ENCODE measurements around the gene OOSP4B. TPM values are rescaled to one million over a fixed set of nuclear protein-coding genes. Genes with fewer than 3 reads are reported as not detected.
"Not testable (repeated sequence)": the region's sequence is repeated elsewhere in the genome, so short reads cannot be mapped to it uniquely, and the experiment has no call there.

The OOSP4B gene
- total RNA-seq, 1 donor from 2014 or later = not detected

GRCh38 chr11:60069450-60069849 lies 52.5 kb downstream of the OOSP4B start:
- Histone ChIP-seq H3K4me1 (no peaks in the 10 kb centered on the region), H3K27me3 (no peaks in the 10 kb centered on the region), H3K36me3 (no peaks in the 10 kb centered on the region), H3K27ac (no peak overlapping the region), H3K9me3 (no peaks in the 10 kb centered on the region), H3K4me3 (no peak overlapping the region)
- intact Hi-C loops (cut with DNase I) = no loop called here
- no peak for TF ChIP-seq CTCF (IDR thresholded peaks at IDR 0.05)
- DNase-seq (no peak), ATAC-seq (no peak)

- intact Hi-C loops (cut with DNase I); H3K4me1 ChIP-seq; H3K9me3 ChIP-seq; ATAC-seq; H3K4me3 ChIP-seq; H3K27ac ChIP-seq; DNase-seq; H3K36me3 ChIP-seq; H3K27me3 ChIP-seq: not testable (repeated sequence)
These were observed 54.7 kb downstream of the OOSP4B start for GRCh38 chr11:60071644-60072043.

- intact Hi-C loops (cut with DNase I) = no loop called here
- H3K27me3 ChIP-seq = no peaks in the 10 kb centered on the region
- no peak overlapping the region for H3K27ac ChIP-seq
- H3K4me3 ChIP-seq = no peak overlapping the region
- H3K4me1 ChIP-seq = no peaks in the 10 kb centered on the region
- ATAC-seq (peak; percentile 43), DNase-seq (no peak)
- no peaks in the 10 kb centered on the region for H3K36me3 ChIP-seq
- H3K9me3 ChIP-seq = no peaks in the 10 kb centered on the region
- no peak for TF ChIP-seq CTCF (IDR thresholded peaks at IDR 0.05)
These were observed 60.3 kb downstream of the OOSP4B start for GRCh38 chr11:60077216-60077817.

- Histone ChIP-seq H3K9me3 (no peaks in the 10 kb centered on the region), H3K27me3 (no peaks in the 10 kb centered on the region), H3K36me3 (no peaks in the 10 kb centered on the region), H3K4me3 (no peak overlapping the region), H3K27ac (no peak overlapping the region), H3K4me1 (no peaks in the 10 kb centered on the region)
- DNase-seq (no peak), ATAC-seq (no peak)
- intact Hi-C loops (cut with DNase I) = no loop called here
- no peak for TF ChIP-seq CTCF (IDR thresholded peaks at IDR 0.05)
These were observed 61.0 kb downstream of the OOSP4B start for GRCh38 chr11:60077981-60078380.

- Histone ChIP-seq H3K4me1 (no peaks in the 10 kb centered on the region), H3K27ac (no peak overlapping the region), H3K36me3 (no peaks in the 10 kb centered on the region), H3K9me3 (no peaks in the 10 kb centered on the region), H3K27me3 (no peaks in the 10 kb centered on the region), H3K4me3 (no peak overlapping the region)
- ATAC-seq (no peak), DNase-seq (no peak)
- intact Hi-C loops (cut with DNase I) = no loop called here
- TF ChIP-seq CTCF (IDR thresholded peaks at IDR 0.05) = no peak
These were observed 61.8 kb downstream of the OOSP4B start for GRCh38 chr11:60078745-60079144.

GRCh38 chr11:60080535-60080934 lies 63.6 kb downstream of the OOSP4B start:
- Histone ChIP-seq H3K4me3 (no peak overlapping the region), H3K36me3 (no peaks in the 10 kb centered on the region), H3K9me3 (no peaks in the 10 kb centered on the region), H3K27me3 (no peaks in the 10 kb centered on the region), H3K27ac (no peak overlapping the region), H3K4me1 (no peaks in the 10 kb centered on the region)
- intact Hi-C loops (cut with DNase I) = no loop called here
- ATAC-seq (no peak), DNase-seq (no peak)
- no peak for TF ChIP-seq CTCF (IDR thresholded peaks at IDR 0.05)

Other genes with a start within 250 kb of the OOSP4B start
- gene MRPL16, start 206.4 kb upstream of the OOSP4B start, total RNA-seq = 30.1 TPM
- not detected for gene CBLIF, start 171.7 kb upstream of the OOSP4B start, total RNA-seq
- gene TCN1, start 150.7 kb upstream of the OOSP4B start, total RNA-seq = not detected
- not detected for gene OOSP3, start 138.4 kb upstream of the OOSP4B start, total RNA-seq
- not detected for gene OOSP1, start 78.7 kb upstream of the OOSP4B start, total RNA-seq
- not detected for gene OOSP4A, start 53.1 kb upstream of the OOSP4B start, total RNA-seq
- gene OOSP2, start 23.2 kb downstream of the OOSP4B start, total RNA-seq = not detected
- gene MS4A3, start 39.5 kb downstream of the OOSP4B start, total RNA-seq = not detected
- 20.6 TPM for gene MS4A2, start 71.5 kb downstream of the OOSP4B start, total RNA-seq
- 112 TPM for gene MS4A6A, start 165.9 kb downstream of the OOSP4B start, total RNA-seq
- 3.0 TPM for gene MS4A4E, start 226.0 kb downstream of the OOSP4B start, total RNA-seq